HUES48 (cell line): ENCODE data around the gene FRMPD3.
"Not testable (repeated sequence)": the region's sequence is repeated elsewhere in the genome, so short reads cannot be mapped to it uniquely, and the experiment has no call there.

Experiments used
- H3K27ac ChIP-seq: one replicate; pipeline ENCODE4 v1.7.0; 2013; ENCODE audit warnings: low read depth, low read length, inconsistent platforms
- H3K27me3 ChIP-seq: 2 replicates; pipeline ENCODE4 v1.6.1; 2013; ENCODE audit warnings: mild to moderate bottlenecking, low read length; ENCODE audit not compliant: control insufficient read depth, insufficient read depth
- H3K36me3 ChIP-seq: 2 replicates; pipeline ENCODE4 v1.6.1; 2013; ENCODE audit warnings: low read length; ENCODE audit not compliant: control insufficient read depth, insufficient read depth
- H3K4me1 ChIP-seq: 2 replicates; pipeline ENCODE4 v1.6.1; 2013; ENCODE audit warnings: mild to moderate bottlenecking, low read length; ENCODE audit not compliant: control insufficient read depth, insufficient read depth
- H3K4me3 ChIP-seq: 2 replicates; pipeline ENCODE4 v1.5.1; 2013; ENCODE audit warnings: mild to moderate bottlenecking, low read depth, low read length
- H3K9ac ChIP-seq: 2 replicates; pipeline ENCODE4 v1.6.1; 2013; ENCODE audit warnings: mild to moderate bottlenecking, low read depth, low read length, moderate library complexity
- H3K9me3 ChIP-seq: 2 replicates; pipeline ENCODE4 v1.6.1; 2013; ENCODE audit warnings: low read length; ENCODE audit not compliant: control insufficient read depth, insufficient read depth

Gene FRMPD3

GRCh38 chrX:107450823-107451509 lies 1.5 kb downstream of the FRMPD3 start:
- peak overlapping the region; percentile 79 for H3K4me3 ChIP-seq
- peaks cover 28% of the 10 kb centered on the region for H3K4me1 ChIP-seq
- H3K9me3 ChIP-seq: no peaks in the 10 kb centered on the region
- H3K36me3 ChIP-seq: no peaks in the 10 kb centered on the region
- H3K27me3 ChIP-seq: peaks cover 62% of the 10 kb centered on the region
- H3K9ac ChIP-seq: no peak overlapping the region
- no peak overlapping the region for H3K27ac ChIP-seq

DNA sequence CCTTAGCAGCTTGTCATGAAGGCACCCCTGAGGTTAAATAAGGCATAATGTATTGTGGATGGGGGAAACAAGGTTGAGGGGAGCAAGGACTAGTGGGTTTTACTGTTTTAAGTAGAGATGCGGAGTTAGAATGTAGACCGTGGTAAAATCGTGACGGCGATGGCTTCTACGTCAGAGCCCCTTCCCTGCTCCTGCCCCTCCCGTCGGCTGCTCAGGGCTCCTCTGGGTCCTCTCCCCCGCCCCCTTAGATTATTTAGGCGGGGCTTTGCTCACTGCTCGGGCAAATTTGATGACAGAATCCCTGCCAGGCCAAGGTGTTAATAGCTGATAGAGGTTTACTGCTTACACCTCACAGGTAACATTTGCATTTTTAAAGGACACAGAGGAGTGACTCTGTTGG lies 2.3 kb downstream of the FRMPD3 start:
- Histone ChIP-seq H3K27me3 (peaks cover 55% of the 10 kb centered on the region), H3K4me3 (peak overlapping the region; percentile 79), H3K27ac (no peak overlapping the region), H3K4me1 (peaks cover 28% of the 10 kb centered on the region), H3K9ac (no peak overlapping the region), H3K9me3 (no peaks in the 10 kb centered on the region), H3K36me3 (no peaks in the 10 kb centered on the region)

DNA sequence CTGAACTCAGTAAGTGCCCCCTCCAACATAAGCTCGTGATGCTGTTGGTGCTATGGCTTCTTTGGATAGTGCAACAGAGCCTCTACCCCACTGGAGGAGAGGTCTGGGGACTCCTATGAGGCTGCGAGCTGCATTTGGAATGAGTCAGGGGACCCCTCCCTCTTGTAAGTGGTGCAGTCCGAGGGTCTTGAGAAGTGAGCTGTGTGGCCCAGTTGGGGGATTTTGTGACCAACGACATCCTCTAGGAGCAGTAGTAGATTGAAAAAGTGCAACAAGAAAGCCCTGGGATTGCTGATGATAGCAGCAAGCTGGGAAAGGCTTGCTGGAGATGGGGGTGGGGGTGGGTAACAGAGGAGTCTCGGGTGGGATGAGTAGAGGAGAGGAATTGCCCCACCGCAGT lies 3.1 kb downstream of the FRMPD3 start:
- Histone ChIP-seq H3K9ac (no peak overlapping the region), H3K4me1 (peaks cover 28% of the 10 kb centered on the region), H3K36me3 (no peaks in the 10 kb centered on the region), H3K4me3 (no peak overlapping the region), H3K9me3 (no peaks in the 10 kb centered on the region), H3K27ac (no peak overlapping the region), H3K27me3 (peaks cover 46% of the 10 kb centered on the region)

DNA sequence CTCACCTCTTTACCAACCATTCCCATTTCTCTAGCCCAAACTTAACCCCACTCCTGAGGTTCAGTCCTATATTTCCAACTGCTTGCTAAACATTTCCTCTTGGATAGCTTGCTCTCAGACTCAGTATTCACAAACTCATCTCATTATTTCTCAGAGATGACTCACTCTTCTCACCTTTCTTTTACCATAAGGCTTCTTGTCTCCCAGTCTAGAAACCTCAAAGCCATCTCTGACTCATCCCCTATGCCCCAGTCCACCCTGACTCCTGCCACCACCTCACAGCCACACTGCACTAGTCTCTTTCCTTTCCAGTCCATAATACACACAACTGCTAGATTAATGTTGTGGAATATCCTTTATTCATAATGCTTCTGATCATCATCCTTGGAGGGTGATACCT lies 4.8 kb downstream of the FRMPD3 start:
- Histone ChIP-seq H3K27me3 (peaks cover 29% of the 10 kb centered on the region), H3K9me3 (no peaks in the 10 kb centered on the region), H3K4me3 (no peak overlapping the region), H3K9ac (no peak overlapping the region), H3K4me1 (peaks cover 18% of the 10 kb centered on the region), H3K27ac (no peak overlapping the region), H3K36me3 (no peaks in the 10 kb centered on the region)

DNA sequence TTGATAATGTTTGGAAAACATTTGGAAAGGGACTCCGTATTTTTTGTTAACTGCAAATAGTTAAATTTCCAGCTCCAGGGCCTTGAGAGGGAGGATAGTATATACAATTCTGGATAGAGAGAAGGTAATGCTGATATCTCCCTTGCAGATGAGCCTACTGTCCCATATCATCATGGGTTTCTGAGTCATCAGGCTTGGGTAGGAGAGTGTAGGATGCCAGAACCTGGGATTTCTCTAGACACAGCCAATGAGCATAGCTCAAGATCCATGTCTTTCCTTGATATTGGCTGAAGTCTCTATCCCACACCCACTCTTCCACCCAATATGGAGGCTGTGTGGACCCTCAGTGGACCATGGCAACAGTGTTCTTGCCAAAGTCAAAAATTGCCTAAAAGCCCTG lies 7.8 kb downstream of the FRMPD3 start:
- H3K27me3 ChIP-seq: peaks cover 15% of the 10 kb centered on the region
- no peaks in the 10 kb centered on the region for H3K36me3 ChIP-seq
- no peaks in the 10 kb centered on the region for H3K9me3 ChIP-seq
- no peak overlapping the region for H3K4me3 ChIP-seq
- H3K27ac ChIP-seq: no peak overlapping the region
- H3K4me1 ChIP-seq: peaks cover 10% of the 10 kb centered on the region
- no peak overlapping the region for H3K9ac ChIP-seq

DNA sequence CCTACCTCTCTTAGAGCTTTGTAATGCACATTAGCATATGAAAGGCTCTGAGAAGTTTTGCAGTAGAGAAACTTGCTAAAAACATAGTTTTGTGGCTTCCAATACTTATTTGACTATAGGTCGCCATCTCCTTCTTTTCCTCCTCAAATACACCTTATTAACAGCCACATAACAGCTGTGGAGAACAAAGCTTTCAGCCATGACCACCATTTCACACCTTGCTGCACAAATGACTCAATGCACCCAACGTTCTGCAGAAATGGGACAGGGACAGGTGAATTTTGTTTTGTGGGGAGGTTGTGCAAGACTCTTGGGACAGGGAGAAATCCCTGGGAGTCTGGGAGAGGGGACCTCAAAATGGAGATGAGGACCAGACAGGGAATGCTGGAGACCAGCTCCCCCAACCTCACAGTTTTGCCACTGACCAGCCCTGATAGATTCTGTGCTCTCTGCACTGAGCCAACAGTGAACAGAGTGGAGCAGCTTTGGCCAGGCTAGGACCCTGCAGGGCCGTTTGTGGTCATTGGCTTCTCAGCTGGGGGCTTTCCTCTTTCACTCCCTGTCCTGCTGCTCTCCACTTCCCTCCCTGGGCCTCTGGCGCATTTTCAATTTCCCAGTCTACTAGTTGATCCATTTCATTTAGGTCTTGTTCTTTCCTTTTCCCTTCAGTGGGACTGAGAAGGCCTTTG lies 16.6 kb downstream of the FRMPD3 start:
- H3K27me3 ChIP-seq: peaks cover 7% of the 10 kb centered on the region
- H3K36me3 ChIP-seq: no peaks in the 10 kb centered on the region
- no peak overlapping the region for H3K9ac ChIP-seq
- H3K4me3 ChIP-seq: no peak overlapping the region
- H3K9me3 ChIP-seq: no peaks in the 10 kb centered on the region
- H3K27ac ChIP-seq: no peak overlapping the region
- peaks cover 21% of the 10 kb centered on the region for H3K4me1 ChIP-seq

- Histone ChIP-seq H3K9me3 (no peaks in the 10 kb centered on the region), H3K27ac (no peak overlapping the region), H3K27me3 (peaks cover 7% of the 10 kb centered on the region), H3K4me3 (no peak overlapping the region), H3K4me1 (peaks cover 21% of the 10 kb centered on the region), H3K36me3 (no peaks in the 10 kb centered on the region), H3K9ac (no peak overlapping the region)
Measured at GRCh38 chrX:107467271-107467670, 17.8 kb downstream of the FRMPD3 start.

- no peak overlapping the region for H3K9ac ChIP-seq
- no peak overlapping the region for H3K27ac ChIP-seq
- no peaks in the 10 kb centered on the region for H3K27me3 ChIP-seq
- H3K4me3 ChIP-seq: no peak overlapping the region
- H3K4me1 ChIP-seq: peaks cover 14% of the 10 kb centered on the region
- H3K36me3 ChIP-seq: no peaks in the 10 kb centered on the region
- no peaks in the 10 kb centered on the region for H3K9me3 ChIP-seq
Measured at GRCh38 chrX:107470198-107470597, 20.7 kb downstream of the FRMPD3 start.

DNA sequence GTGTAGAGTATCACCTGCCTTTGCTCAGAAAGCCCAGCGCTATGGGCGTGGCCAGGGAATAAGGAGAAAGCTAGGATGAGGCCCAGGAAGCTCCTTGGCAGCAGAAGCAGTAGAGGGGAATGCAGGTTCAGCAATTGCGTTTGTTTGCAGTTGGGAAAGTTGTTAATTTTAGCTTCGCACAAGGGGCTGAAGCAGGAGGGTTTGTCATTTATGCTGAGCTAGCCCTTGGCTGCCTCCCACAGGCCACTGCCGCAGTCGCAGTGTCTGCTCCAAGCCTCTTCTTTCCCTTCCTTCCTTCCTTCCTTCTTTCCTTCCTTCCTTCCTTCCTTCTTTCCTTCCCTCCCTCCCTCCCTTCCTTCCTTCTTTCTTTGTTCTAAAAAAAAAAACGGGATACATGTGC lies 21.5 kb downstream of the FRMPD3 start:
- H3K27ac ChIP-seq: no peak overlapping the region
- H3K4me3 ChIP-seq: no peak overlapping the region
- H3K36me3 ChIP-seq: no peaks in the 10 kb centered on the region
- peaks cover 9% of the 10 kb centered on the region for H3K4me1 ChIP-seq
- H3K27me3 ChIP-seq: no peaks in the 10 kb centered on the region
- no peaks in the 10 kb centered on the region for H3K9me3 ChIP-seq
- H3K9ac ChIP-seq: no peak overlapping the region

DNA sequence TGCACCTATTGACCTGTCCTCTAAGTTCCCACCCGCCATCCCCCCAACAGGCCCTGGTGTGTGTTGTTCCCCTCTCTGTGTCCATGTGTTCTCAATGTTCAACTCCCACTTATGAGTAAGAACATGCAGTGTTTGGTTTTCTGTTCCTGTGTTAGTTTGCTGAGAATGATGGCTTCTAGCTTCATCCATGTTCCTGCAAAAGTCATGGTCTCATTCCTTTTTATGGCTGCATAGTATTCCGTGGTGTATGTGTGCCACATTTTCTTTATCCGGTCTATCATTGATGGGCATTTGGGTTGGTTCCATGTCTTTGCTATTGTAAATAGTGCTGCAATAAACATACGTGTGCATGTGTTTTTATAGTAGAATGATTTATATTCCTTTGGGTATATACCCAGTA lies 22.0 kb downstream of the FRMPD3 start:
- not testable (repeated sequence) for H3K27me3 ChIP-seq, H3K9ac ChIP-seq, H3K27ac ChIP-seq, H3K9me3 ChIP-seq, H3K4me3 ChIP-seq, H3K4me1 ChIP-seq, H3K36me3 ChIP-seq

- H3K4me1 ChIP-seq: peaks cover 7% of the 10 kb centered on the region
- no peaks in the 10 kb centered on the region for H3K36me3 ChIP-seq
- no peak overlapping the region for H3K9ac ChIP-seq
- H3K9me3 ChIP-seq: no peaks in the 10 kb centered on the region
- H3K27ac ChIP-seq: no peak overlapping the region
- no peak overlapping the region for H3K4me3 ChIP-seq
- peaks cover 4% of the 10 kb centered on the region for H3K27me3 ChIP-seq
Measured at GRCh38 chrX:107477406-107477805, 28.0 kb downstream of the FRMPD3 start.
